Measurements from ENCODE around the gene VAMP3. TPM values are rescaled to one million over a fixed set of nuclear protein-coding genes. Genes with fewer than 3 reads are reported as not detected.

The VAMP3 gene
- total RNA-seq, 4 donors from 2014 or later, result 81.1 to 91.8 (median 85.5) TPM

GRCh38 chr1:7751174-7751573 is 19.9 kb upstream of the VAMP3 start:
- H3K4me1 ChIP-seq, result peaks cover 0 to 11% (median 3%) of the 10 kb centered on the region in 4 donors
- no peaks in the 10 kb centered on the region for H3K36me3 ChIP-seq
- intact Hi-C loops (cut with DNase I; ENCODE audit: low total_unique reads), result no loop called here
- H3K4me3 ChIP-seq, result no peak overlapping the region
- no peaks in the 10 kb centered on the region for H3K27me3 ChIP-seq
- WGBS, 2 donors (ENCODE audit: low coverage in 1 of 2), result 91 to 95% methylated on average over 6 to 11 of the region's 11 CpGs
- in situ Hi-C loops (cut with MboI; ENCODE audit: low pct_ligation_motif_present in 1 of 4, low pct_unique_long_range_greater_than_20kb in 1 of 4, low sequenced_read_pairs in 3 of 4), result loop anchor here in 2 of 4 donors (5.0 kb wide), 2 partner anchors 79 to 89 kb away; no protein-coding TSS in a partner anchor
- no peak for DNase-seq
- no peak for TF ChIP-seq EP300 (IDR thresholded peaks at IDR 0.05; ENCODE audit: low read depth)
- no peak for TF ChIP-seq POLR2A (IDR thresholded peaks at IDR 0.05)
- TF ChIP-seq, protein P1, sequence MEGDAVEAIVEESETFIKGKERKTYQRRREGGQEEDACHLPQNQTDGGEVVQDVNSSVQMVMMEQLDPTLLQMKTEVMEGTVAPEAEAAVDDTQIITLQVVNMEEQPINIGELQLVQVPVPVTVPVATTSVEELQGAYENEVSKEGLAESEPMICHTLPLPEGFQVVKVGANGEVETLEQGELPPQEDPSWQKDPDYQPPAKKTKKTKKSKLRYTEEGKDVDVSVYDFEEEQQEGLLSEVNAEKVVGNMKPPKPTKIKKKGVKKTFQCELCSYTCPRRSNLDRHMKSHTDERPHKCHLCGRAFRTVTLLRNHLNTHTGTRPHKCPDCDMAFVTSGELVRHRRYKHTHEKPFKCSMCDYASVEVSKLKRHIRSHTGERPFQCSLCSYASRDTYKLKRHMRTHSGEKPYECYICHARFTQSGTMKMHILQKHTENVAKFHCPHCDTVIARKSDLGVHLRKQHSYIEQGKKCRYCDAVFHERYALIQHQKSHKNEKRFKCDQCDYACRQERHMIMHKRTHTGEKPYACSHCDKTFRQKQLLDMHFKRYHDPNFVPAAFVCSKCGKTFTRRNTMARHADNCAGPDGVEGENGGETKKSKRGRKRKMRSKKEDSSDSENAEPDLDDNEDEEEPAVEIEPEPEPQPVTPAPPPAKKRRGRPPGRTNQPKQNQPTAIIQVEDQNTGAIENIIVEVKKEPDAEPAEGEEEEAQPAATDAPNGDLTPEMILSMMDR (IDR thresholded peaks at IDR 0.05), result no peak
- no peak for TF ChIP-seq POLR2AphosphoS5 (IDR thresholded peaks at IDR 0.05)
- H3K27ac ChIP-seq, result no peak overlapping the region
- H3K9me3 ChIP-seq, result no peaks in the 10 kb centered on the region

DNA sequence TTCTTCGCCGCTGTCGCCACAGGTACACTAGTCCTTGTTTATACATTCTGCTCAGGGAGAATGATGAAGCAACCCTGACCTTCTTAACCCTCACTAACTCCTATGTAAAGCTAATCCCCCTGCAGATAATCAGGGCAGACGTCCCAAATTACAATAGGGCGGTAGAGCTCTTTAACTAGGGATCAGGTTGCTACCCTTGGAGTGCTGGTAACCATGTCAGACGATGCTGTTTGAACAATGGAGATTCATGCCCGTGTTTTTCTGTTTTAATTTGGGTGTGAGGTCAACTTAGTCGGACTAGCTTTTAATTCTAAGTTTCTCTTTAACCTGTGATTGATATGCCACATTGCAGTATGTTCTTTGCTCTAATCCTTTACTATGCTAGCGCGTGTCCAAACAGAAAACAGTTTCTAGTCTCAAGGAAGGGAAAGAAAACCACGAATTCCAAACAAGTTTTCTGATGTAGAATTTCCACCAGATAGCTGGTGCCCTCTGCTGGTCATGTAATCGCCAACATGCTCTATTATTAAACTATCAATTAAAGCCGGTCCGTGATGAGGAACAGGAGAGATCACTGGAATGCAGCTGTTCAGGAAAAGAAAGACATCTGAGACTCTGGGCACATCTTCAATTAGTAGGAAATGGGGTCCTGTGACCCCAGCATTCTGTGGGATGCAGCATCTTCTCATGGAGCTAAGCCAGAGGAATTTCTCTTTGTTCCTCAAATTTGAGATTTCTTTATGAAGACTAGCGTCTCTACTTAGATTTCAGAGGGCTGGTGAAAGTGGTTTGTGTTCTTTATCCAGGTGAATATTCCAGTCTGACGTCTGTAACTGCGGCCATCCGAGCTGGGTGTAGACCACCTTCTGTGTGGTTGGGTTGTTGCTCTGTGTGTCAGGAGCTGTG is 18.3 kb upstream of the VAMP3 start:
- intact Hi-C loops (cut with DNase I; ENCODE audit: low total_unique reads) (loop anchor here (1.0 kb wide), 1 partner anchor 85 kb away; no protein-coding TSS in a partner anchor), in situ Hi-C loops (cut with MboI; ENCODE audit: low pct_ligation_motif_present in 1 of 4, low pct_unique_long_range_greater_than_20kb in 1 of 4, low sequenced_read_pairs in 3 of 4) (loop anchor here in 2 of 4 donors (5.0 kb wide), 2 partner anchors 80 to 90 kb away; no protein-coding TSS in a partner anchor)
- WGBS, 2 donors (ENCODE audit: low coverage in 1 of 2), result 20 to 35% methylated on average over 6 to 18 of the region's 18 CpGs
- no peak for TF ChIP-seq POLR2A (IDR thresholded peaks at IDR 0.05)
- TF ChIP-seq, protein P1 (IDR thresholded peaks at IDR 0.05), result peak; percentile 75 to 89 (median 83)
- TF ChIP-seq POLR2AphosphoS5 (IDR thresholded peaks at IDR 0.05), result no peak
- no peak for TF ChIP-seq EP300 (IDR thresholded peaks at IDR 0.05; ENCODE audit: low read depth)
- Histone ChIP-seq H3K27ac (no peak overlapping the region), H3K36me3 (no peaks in the 10 kb centered on the region), H3K4me1 (peaks cover 0 to 11% (median 3%) of the 10 kb centered on the region in 4 donors), H3K27me3 (no peaks in the 10 kb centered on the region), H3K4me3 (peak overlapping the region in 2 of 4 donors; percentile 10 to 32), H3K9me3 (no peaks in the 10 kb centered on the region)
- DNase-seq, result peak; percentile 62

DNA sequence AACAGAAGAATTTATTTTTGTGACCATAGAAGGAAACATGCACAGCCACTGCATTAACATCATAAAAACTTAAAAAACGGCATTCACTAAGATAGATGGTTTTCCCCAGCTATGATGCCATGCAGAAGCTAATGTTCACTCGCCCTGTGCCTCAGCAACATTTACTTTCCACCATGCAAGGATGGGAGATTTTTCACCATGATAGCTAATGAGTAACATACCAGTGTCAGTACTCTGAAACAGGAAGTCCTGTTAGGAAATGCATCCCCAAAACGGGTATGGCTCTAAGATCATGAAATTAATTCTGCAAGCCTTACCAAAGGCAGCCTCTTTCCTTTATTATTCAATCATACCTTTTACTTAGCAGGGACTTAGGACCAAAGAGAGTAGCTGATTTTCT is 17.5 kb upstream of the VAMP3 start:
- 69 to 90% methylated on average over 2 to 3 of the region's 3 CpGs for WGBS, 2 donors (ENCODE audit: low coverage in 1 of 2)
- in situ Hi-C loops (cut with MboI; ENCODE audit: low pct_ligation_motif_present in 1 of 4, low pct_unique_long_range_greater_than_20kb in 1 of 4, low sequenced_read_pairs in 3 of 4) (loop anchor here in 2 of 4 donors (5.0 kb wide), 2 partner anchors 81 to 91 kb away; no protein-coding TSS in a partner anchor), intact Hi-C loops (cut with DNase I; ENCODE audit: low total_unique reads) (loop anchor here (1.0 kb wide), 1 partner anchor 86 kb away; no protein-coding TSS in a partner anchor)
- Histone ChIP-seq H3K4me1 (peaks cover 0 to 11% (median 3%) of the 10 kb centered on the region in 4 donors), H3K27ac (no peak overlapping the region), H3K27me3 (no peaks in the 10 kb centered on the region), H3K36me3 (no peaks in the 10 kb centered on the region), H3K9me3 (no peaks in the 10 kb centered on the region), H3K4me3 (no peak overlapping the region)
- TF ChIP-seq POLR2A (IDR thresholded peaks at IDR 0.05), result no peak
- TF ChIP-seq, protein P1 (IDR thresholded peaks at IDR 0.05), result no peak
- no peak for TF ChIP-seq POLR2AphosphoS5 (IDR thresholded peaks at IDR 0.05)
- no peak for TF ChIP-seq EP300 (IDR thresholded peaks at IDR 0.05; ENCODE audit: low read depth)
- DNase-seq, result no peak

DNA sequence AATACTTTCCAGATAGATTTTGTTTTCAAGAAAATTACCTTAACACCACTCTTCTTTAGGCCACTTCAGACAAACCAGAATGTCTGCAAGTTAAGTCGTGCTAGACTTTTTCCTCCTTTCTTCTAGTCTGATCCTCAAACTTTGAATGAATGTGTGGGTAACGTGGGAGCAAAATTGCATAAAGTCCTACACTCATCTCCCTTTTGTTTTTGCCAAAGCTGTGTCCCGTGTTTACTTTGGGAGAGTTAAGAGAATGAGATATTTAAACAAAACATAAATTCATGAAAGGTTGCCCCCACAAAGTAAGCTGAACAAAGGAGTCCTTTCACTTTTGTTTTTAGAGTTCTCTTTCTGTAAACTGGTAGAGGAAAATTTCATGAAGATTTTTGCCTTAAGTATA is 16.9 kb upstream of the VAMP3 start:
- no peak overlapping the region for H3K27ac ChIP-seq
- intact Hi-C loops (cut with DNase I; ENCODE audit: low total_unique reads), result no loop called here
- H3K4me1 ChIP-seq, result peaks cover 0 to 11% (median 3%) of the 10 kb centered on the region in 4 donors
- no peaks in the 10 kb centered on the region for H3K27me3 ChIP-seq
- no peaks in the 10 kb centered on the region for H3K9me3 ChIP-seq
- in situ Hi-C loops (cut with MboI; ENCODE audit: low pct_ligation_motif_present in 1 of 4, low pct_unique_long_range_greater_than_20kb in 1 of 4, low sequenced_read_pairs in 3 of 4), result loop anchor here in 2 of 4 donors (5.0 kb wide), 2 partner anchors 82 to 92 kb away; no protein-coding TSS in a partner anchor
- H3K36me3 ChIP-seq, result no peaks in the 10 kb centered on the region
- TF ChIP-seq EP300 (IDR thresholded peaks at IDR 0.05; ENCODE audit: low read depth), result no peak
- TF ChIP-seq POLR2A (IDR thresholded peaks at IDR 0.05), result no peak
- TF ChIP-seq, protein P1 (IDR thresholded peaks at IDR 0.05), result no peak
- no peak for TF ChIP-seq POLR2AphosphoS5 (IDR thresholded peaks at IDR 0.05)
- no peak for DNase-seq
- H3K4me3 ChIP-seq, result no peak overlapping the region
- 36 to 40% methylated on average over 1 to 3 of the region's 3 CpGs for WGBS, 2 donors (ENCODE audit: low coverage in 1 of 2)

All from transverse colon (tissue), 4 donors.